Lower leg skin (tissue), 4 donors: ENCODE measurements around the gene AK8. TPM values are rescaled to one million over a fixed set of nuclear protein-coding genes. Genes with fewer than 3 reads are reported as not detected.
A peak's percentile ranks its signal among the peaks of the same experiment; 100 is the strongest.

Experiments used
- DNase-seq, 2 donors: peaks; one replicate each; pipeline ENCODE4 v3.0.0-alpha.2; 2019; ENCODE audit warnings: low spot score in 2 of 2
- H3K4me3 ChIP-seq: fragments of 200-600 bp; sonication (generic); 2 replicates; pipeline ENCODE4 v1.5.1; 2017; ENCODE audit warnings: mild to moderate bottlenecking, low read depth; ENCODE audit not compliant: poor library complexity, severe bottlenecking
- CTCF ChIP-seq, 3 donors: fragments of 450-650 bp; IDR thresholded peaks; one replicate each; pipeline ENCODE4 v1.5.1; 2016; ENCODE audit warnings: antibody characterized with exemption in 3 of 3, mild to moderate bottlenecking in 3 of 3, moderate library complexity in 2 of 3
- POLR2A ChIP-seq, 2 donors: fragments of 450-650 bp; IDR thresholded peaks; one replicate each; pipeline ENCODE4 v1.6.1; 2016 to 2017; ENCODE audit warnings: antibody characterized with exemption in 2 of 2, mild to moderate bottlenecking in 1 of 2, moderate library complexity in 1 of 2
- WGBS, 2 donors: methylation state at CpG; one replicate each; pipeline ENCODE4 v1.1.5; 2018; 5-methylcytosine and 5-hydroxymethylcytosine counted together
- intact Hi-C: fragments of 100-400 bp; cut with DNase I; formaldehyde crosslinking; loops from one replicate; pipeline ENCODE4 v1.15.0; 2023; ENCODE audit warnings: low total_unique reads
- total RNA-seq, 4 donors: library from RNA; depleted of rRNA; stranded (reverse); fragments of >200 nt; gene quantifications; one replicate each; pipeline ENCODE4 v1.1.0, GENCODE V29; 2016

AK8 gene
- total RNA-seq, 4 donors from 2014 or later, result 1.4 to 5.5 (median 2.0) TPM

GRCh38 chr9:132797861-132798659 is 80.0 kb downstream of the AK8 start:
- TF ChIP-seq CTCF (IDR thresholded peaks at IDR 0.05) (no peak), POLR2A (IDR thresholded peaks at IDR 0.05) (no peak)
- no peak overlapping the region for H3K4me3 ChIP-seq
- intact Hi-C loops, result loop anchor here (10.0 kb wide), 1 partner anchor 103 kb away; no protein-coding TSS in a partner anchor
- WGBS, 2 donors, result 70 to 76% methylated on average over 15 of the region's 15 CpGs
- DNase-seq, result peak in 1 of 2 donors; percentile 79

- 83 to 90% methylated on average over 16 of the region's 16 CpGs for WGBS, 2 donors
- TF ChIP-seq CTCF (IDR thresholded peaks at IDR 0.05), result no peak
- TF ChIP-seq POLR2A (IDR thresholded peaks at IDR 0.05), result no peak
- DNase-seq, result peak in 1 of 2 donors; percentile 42
- H3K4me3 ChIP-seq, result no peak overlapping the region
- intact Hi-C loops, result loop anchor here (10.0 kb wide), 1 partner anchor 101 kb away; no protein-coding TSS in a partner anchor
Observed at GRCh38 chr9:132795511-132796303, 82.4 kb downstream of the AK8 start.

GRCh38 chr9:132794730-132795380 is 83.2 kb downstream of the AK8 start:
- TF ChIP-seq CTCF (IDR thresholded peaks at IDR 0.05) (no peak), POLR2A (IDR thresholded peaks at IDR 0.05) (no peak)
- intact Hi-C loops, result loop anchor here (10.0 kb wide), 1 partner anchor 100 kb away; no protein-coding TSS in a partner anchor
- peak in 1 of 2 donors; percentile 82 for DNase-seq
- no peak overlapping the region for H3K4me3 ChIP-seq
- WGBS, 2 donors, result 17 to 22% methylated on average over 13 of the region's 13 CpGs

GRCh38 chr9:132793606-132794580 is 84.2 kb downstream of the AK8 start:
- H3K4me3 ChIP-seq, result no peak overlapping the region
- 39 to 46% methylated on average over 16 of the region's 16 CpGs for WGBS, 2 donors
- TF ChIP-seq POLR2A (IDR thresholded peaks at IDR 0.05), result no peak
- TF ChIP-seq CTCF (IDR thresholded peaks at IDR 0.05), result no peak
- intact Hi-C loops, result loop anchor here (10.0 kb wide), 1 partner anchor 99 kb away; no protein-coding TSS in a partner anchor
- peak in 1 of 2 donors; percentile 76 for DNase-seq
